NCI-H187 treated with DMSO at 0.1 percent for 48 hours (cell line): ENCODE data around the gene CLEC16A.

ENCODE experiments used
- DNase-seq: peaks from one replicate; lab custom pipeline; 2025; lab: John Stamatoyannopoulos, UW

Gene CLEC16A

GRCh38 chr16:11125936-11126335, 181.6 kb downstream of the CLEC16A start:
- no peak for DNase-seq

- DNase-seq, result no peak
These were observed 182.2 kb downstream of the CLEC16A start for GRCh38 chr16:11126399-11127054.

GRCh38 chr16:11127610-11128195, 183.3 kb downstream of the CLEC16A start:
- no peak for DNase-seq

- no peak for DNase-seq
These were observed 184.1 kb downstream of the CLEC16A start for GRCh38 chr16:11128211-11129141.

GRCh38 chr16:11129378-11129781, 185.0 kb downstream of the CLEC16A start:
- no peak for DNase-seq

- DNase-seq, result no peak
These were observed 186.8 kb downstream of the CLEC16A start for GRCh38 chr16:11130978-11131665.

GRCh38 chr16:11131706-11132105, 187.3 kb downstream of the CLEC16A start:
- no peak for DNase-seq

GRCh38 chr16:11133344-11133943, 189.1 kb downstream of the CLEC16A start:
- no peak for DNase-seq

- DNase-seq, result no peak
These were observed 190.5 kb downstream of the CLEC16A start for GRCh38 chr16:11134722-11135463.

- DNase-seq, result no peak
These were observed 191.2 kb downstream of the CLEC16A start for GRCh38 chr16:11135464-11135973.

- DNase-seq, result no peak
These were observed 192.2 kb downstream of the CLEC16A start for GRCh38 chr16:11136600-11136999.

- DNase-seq, result no peak
These were observed 193.8 kb downstream of the CLEC16A start for GRCh38 chr16:11138022-11138768.

- DNase-seq, result no peak
These were observed 194.5 kb downstream of the CLEC16A start for GRCh38 chr16:11138769-11139325.

GRCh38 chr16:11139326-11140097, 195.1 kb downstream of the CLEC16A start:
- no peak for DNase-seq

GRCh38 chr16:11140098-11140375, 195.7 kb downstream of the CLEC16A start:
- no peak for DNase-seq

- no peak for DNase-seq
These were observed 196.1 kb downstream of the CLEC16A start for GRCh38 chr16:11140466-11140865.

- no peak for DNase-seq
These were observed 196.5 kb downstream of the CLEC16A start for GRCh38 chr16:11140867-11141266.

- no peak for DNase-seq
These were observed 197.3 kb downstream of the CLEC16A start for GRCh38 chr16:11141409-11142260.
